Activated T-helper 1 cell treated with anti-CD3 and anti-CD28 coated beads, Interleukin-12 subunit alpha, Interleukin-12 subunit beta, Interleukin-2, Interleukin-4 antibody, amounts not matched to agents 30 ng/mL and 10 ng/mL and 1 ng/mL, durations not matched to agents 14 hours and 24 hours and 36 hours (primary cell): ENCODE results near the gene SMCO2. TPM values are rescaled to one million over a fixed set of nuclear protein-coding genes. Genes with fewer than 3 reads are reported as not detected.
A peak's percentile ranks its signal among the peaks of the same experiment; 100 is the strongest.

Experiments used
- DNase-seq: peaks from one replicate; pipeline ENCODE4 v3.0.0; 2021; ENCODE audit warnings: low spot score
- H3K27ac Mint-ChIP-seq: one replicate; pipeline ENCODE4 v1.8.0; 2021; ENCODE audit warnings: mild to moderate bottlenecking, mixed read lengths
- H3K27me3 Mint-ChIP-seq: one replicate; pipeline ENCODE4 v1.8.0; 2022; ENCODE audit warnings: mild to moderate bottlenecking, moderate library complexity, mixed read lengths; ENCODE audit not compliant: insufficient read depth
- H3K36me3 Mint-ChIP-seq: one replicate; pipeline ENCODE4 v1.8.0; 2021; ENCODE audit warnings: low read depth, mixed read lengths
- H3K4me1 Mint-ChIP-seq: one replicate; pipeline ENCODE4 v1.8.0; 2021; ENCODE audit warnings: low read depth, mixed read lengths
- H3K4me3 Mint-ChIP-seq: one replicate; pipeline ENCODE4 v1.8.0; 2021; ENCODE audit warnings: mild to moderate bottlenecking, moderate library complexity, mixed read lengths
- H3K9me3 Mint-ChIP-seq: one replicate; pipeline ENCODE4 v1.8.0; 2021; ENCODE audit warnings: mixed read lengths
- intact Hi-C: fragments of 100-400 bp; cut with micrococcal nuclease; formaldehyde crosslinking; loops from one replicate; pipeline ENCODE4 v1.15.1; 2024
- total RNA-seq: library from RNA; stranded (reverse); gene quantifications from 2 replicates; pipeline ENCODE4 v1.2.3, GENCODE V29; 2022

The SMCO2 gene
- total RNA-seq, 1 donor from 2014 or later = 0.99 TPM

DNA sequence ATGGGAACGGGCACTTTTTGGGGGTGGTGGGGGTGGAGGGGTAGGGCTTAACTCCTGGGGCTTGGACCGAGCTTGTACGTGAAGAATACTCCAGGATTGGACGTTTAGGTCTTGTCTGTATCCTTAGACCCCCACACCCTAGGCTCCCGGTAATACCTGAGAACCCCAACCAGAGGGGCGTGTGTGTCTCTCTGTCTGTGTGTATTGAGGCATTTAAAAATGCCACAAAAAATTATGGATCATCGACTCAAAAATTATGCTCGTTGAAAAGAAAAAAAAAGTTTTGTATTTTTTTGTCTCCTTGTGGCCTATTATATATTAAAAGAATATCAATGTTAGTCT lies 77.9 kb downstream of the SMCO2 start:
- DNase-seq = no peak
- Mint-ChIP-seq H3K4me1 (peaks cover 59% of the 10 kb centered on the region), H3K27ac (no peak overlapping the region), H3K4me3 (peak overlapping the region; percentile 89), H3K36me3 (peaks cover 5% of the 10 kb centered on the region), H3K27me3 (peaks cover 17% of the 10 kb centered on the region), H3K9me3 (no peaks in the 10 kb centered on the region)
- intact Hi-C loops = loop anchor here (1.0 to 5.0 kb wide), 9 partner anchors 10 to 512 kb away; partner anchors contain the start of genes BMAL2, MRPS35 and TM7SF3

DNA sequence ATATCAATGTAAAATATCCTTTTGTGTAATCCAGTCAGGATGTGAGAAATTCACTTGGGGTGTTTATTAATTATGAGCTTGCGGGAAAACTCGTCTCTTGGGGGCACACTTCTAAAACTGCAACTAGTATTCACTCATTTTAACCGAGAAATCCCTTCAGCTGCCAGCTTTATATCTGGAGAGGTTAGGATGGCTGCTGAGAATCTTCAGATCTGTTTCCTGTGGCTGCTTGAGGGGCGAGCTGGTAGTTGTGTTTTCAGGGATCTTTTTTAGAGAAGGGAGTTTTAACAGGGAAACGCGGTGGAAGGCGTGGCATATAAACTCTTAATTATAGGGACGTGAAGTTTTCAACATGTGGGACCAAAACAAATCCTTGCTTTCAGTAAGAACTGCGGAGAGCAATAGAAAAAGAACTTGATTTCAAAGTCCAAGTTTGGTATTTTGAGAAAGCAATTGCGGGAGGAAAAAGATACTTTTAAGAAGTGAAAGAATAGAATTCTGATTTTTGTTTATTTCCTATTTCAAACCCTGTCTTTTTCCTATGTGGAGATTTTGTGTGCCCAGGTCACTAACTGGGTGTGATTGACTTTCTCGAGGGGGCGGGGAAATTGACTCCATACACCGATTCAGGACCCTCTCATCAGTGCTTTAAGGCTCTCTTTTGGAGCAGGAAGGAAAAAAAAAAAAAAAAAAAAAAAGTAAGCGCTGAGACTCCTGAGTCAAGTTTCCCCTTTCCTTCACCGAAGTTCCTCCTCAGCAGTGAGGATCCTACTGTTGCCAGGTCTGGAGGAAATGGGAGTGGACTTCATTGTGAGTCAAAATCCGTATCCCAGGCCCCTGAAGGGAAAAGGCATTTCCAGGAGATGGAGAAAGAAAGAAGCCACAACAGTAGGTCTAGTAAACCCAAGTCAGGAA lies 78.6 kb downstream of the SMCO2 start:
- intact Hi-C loops = loop anchor here (1.0 to 5.0 kb wide), 9 partner anchors 9 to 513 kb away; partner anchors contain the start of genes BMAL2, MRPS35 and TM7SF3
- Mint-ChIP-seq H3K27ac (peak overlapping the region; percentile 32), H3K36me3 (peaks cover 7% of the 10 kb centered on the region), H3K4me3 (peak overlapping the region; percentile 89), H3K4me1 (peaks cover 63% of the 10 kb centered on the region), H3K27me3 (peaks cover 14% of the 10 kb centered on the region), H3K9me3 (no peaks in the 10 kb centered on the region)
- no peak for DNase-seq

DNA sequence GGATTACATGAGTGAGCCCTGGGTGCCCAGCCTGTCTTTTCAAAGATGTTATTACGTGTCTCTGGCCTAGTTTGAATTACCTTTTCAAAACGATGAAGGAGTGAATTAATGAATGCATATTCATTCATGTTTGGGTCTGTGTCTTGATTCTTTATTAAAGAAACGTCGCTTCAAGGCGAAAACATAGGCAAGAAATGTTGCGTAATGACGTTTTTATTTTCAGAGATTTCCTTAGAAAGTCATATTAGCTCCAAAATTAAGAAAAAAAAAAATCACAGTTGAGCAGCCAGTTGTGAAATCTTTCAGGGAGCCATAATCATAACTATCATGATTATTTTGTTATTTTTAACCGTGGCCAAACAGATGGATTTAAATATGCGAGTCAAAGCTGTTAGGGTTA lies 81.0 kb downstream of the SMCO2 start:
- peaks cover 10% of the 10 kb centered on the region for H3K36me3 Mint-ChIP-seq
- DNase-seq = no peak
- H3K9me3 Mint-ChIP-seq = no peaks in the 10 kb centered on the region
- no peak overlapping the region for H3K27ac Mint-ChIP-seq
- peaks cover 8% of the 10 kb centered on the region for H3K27me3 Mint-ChIP-seq
- H3K4me1 Mint-ChIP-seq = peaks cover 65% of the 10 kb centered on the region
- H3K4me3 Mint-ChIP-seq = no peak overlapping the region
- intact Hi-C loops = no loop called here

DNA sequence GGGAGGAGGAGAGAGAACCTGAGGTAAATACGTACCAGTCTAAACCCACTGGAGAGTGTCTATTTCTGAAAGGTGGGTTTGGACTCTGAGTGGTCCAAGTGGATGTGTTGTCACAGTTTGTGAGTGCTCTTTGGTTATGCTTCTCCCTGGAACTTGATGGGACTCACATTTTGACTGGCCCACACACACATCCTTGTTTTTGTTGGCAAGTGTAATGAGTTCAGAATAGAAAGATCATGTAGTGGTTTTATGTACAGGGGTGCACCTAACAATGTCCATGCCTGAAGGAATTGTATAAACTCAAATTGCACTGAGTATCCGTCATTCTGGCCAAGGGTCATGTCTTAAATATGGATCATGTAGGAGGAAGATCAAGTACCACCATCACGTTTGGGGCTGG lies 82.3 kb downstream of the SMCO2 start:
- H3K27ac Mint-ChIP-seq = no peak overlapping the region
- intact Hi-C loops = no loop called here

DNA sequence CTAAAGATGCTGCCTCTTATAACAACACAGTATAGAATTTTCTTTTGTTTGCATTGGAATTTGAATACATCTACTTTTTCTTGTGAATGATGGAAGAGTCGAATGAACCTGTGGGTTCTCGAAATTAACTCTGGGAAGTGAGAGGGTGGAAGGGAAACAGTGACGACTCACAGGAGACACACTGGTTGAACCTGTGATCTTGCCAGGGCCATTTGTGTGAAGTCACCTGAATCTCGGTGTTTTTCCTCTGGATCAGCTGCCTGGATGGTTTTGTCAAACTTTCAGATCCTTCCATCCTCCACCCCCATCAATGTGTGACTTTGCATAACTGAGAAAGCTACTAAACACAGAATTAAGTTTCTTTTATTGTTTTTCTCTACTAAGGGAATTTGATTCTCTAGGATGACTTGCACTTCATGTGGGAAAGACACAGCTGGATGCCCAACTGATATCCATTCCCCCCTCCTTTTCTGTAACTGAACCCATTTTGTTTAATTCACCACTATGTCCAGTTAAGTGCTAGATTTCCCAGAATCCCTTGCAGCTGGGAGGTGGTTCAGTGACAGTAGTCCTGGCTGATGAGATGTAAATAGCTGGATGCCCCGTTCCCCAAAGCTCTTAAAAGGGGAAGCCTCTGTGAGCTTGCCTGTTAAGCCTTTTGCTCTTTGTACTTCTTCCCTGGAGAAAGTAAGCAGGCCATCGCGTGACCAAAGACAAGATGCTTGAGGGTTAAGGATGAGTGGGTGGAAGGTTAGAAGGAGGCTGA lies 83.8 kb downstream of the SMCO2 start:
- Mint-ChIP-seq H3K9me3 (no peaks in the 10 kb centered on the region), H3K4me3 (no peak overlapping the region), H3K36me3 (peaks cover 7% of the 10 kb centered on the region), H3K27ac (no peak overlapping the region), H3K27me3 (peaks cover 8% of the 10 kb centered on the region), H3K4me1 (peaks cover 68% of the 10 kb centered on the region)
- no peak for DNase-seq
- intact Hi-C loops = loop anchor here (5.0 to 10.0 kb wide), 3 partner anchors 97 to 596 kb away; partner anchors contain the start of genes FGFR1OP2 and INTS13

More for the DNA sequence above, 82.3 kb downstream of the SMCO2 start:
- no peaks in the 10 kb centered on the region for H3K9me3 Mint-ChIP-seq
- peaks cover 63% of the 10 kb centered on the region for H3K4me1 Mint-ChIP-seq
- H3K36me3 Mint-ChIP-seq = peaks cover 10% of the 10 kb centered on the region
- H3K27me3 Mint-ChIP-seq = peaks cover 11% of the 10 kb centered on the region
- no peak overlapping the region for H3K4me3 Mint-ChIP-seq
- DNase-seq = no peak

DNA sequence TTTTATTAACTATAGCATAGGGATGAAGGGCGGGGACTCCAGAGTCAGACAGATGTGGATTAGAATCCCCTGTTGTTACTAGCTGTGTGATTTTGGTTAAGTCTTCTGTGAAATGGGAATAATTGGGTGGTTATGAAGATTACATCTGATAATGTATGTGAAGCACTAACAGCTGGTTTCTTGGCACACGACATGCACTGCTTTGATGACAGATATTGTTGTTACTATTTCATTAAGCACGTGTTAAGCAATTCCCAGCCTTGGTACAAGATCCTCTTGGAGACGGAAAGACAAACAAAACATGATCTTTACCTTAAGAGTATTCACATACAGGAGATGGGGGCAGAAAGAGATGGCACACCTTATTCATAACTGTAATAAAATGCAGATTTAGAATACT lies 85.4 kb downstream of the SMCO2 start:
- Mint-ChIP-seq H3K36me3 (peaks cover 11% of the 10 kb centered on the region), H3K4me3 (no peak overlapping the region), H3K9me3 (no peaks in the 10 kb centered on the region), H3K4me1 (peaks cover 71% of the 10 kb centered on the region), H3K27me3 (peaks cover 4% of the 10 kb centered on the region), H3K27ac (no peak overlapping the region)
- DNase-seq = no peak
- intact Hi-C loops = loop anchor here (5.0 to 10.0 kb wide), 3 partner anchors 95 to 597 kb away; partner anchors contain the start of genes FGFR1OP2 and INTS13

DNA sequence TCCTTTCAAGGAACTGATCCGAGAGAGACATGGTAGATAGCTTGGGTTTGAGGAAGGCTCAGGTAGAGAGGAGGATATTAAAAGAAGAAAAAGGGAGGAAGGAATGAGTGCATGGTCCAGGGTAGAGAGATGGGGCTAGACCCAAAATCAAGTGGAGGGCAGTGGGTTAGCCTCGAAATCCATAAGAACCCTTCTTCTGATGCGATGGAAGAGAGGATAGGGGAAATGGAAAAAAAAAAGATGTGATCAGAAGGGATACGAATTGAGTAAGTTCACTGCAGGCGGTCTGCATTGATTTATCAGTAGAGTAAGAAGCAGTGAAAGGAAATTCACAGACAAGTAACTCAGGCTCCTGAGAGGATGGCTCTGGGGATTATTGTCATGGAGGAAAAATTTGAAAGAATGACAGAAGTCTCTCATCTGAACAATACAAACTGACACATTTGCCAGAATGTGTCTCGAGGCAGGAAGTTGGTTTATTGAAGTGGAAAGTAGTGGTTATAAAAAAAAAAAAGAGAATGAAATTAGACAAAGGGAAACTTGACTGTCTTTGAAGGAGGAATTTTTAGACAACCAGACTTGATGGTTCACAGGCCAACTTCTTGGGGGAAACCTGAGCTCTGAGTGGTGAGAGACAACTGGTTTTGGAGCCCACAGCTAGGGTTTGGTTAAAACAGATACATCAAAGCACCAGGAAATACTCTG lies 87.7 kb downstream of the SMCO2 start:
- Mint-ChIP-seq H3K27me3 (peaks cover 4% of the 10 kb centered on the region), H3K9me3 (no peaks in the 10 kb centered on the region), H3K27ac (peak overlapping the region; percentile 66), H3K36me3 (peaks cover 20% of the 10 kb centered on the region), H3K4me3 (peak overlapping the region; percentile 40), H3K4me1 (peaks cover 77% of the 10 kb centered on the region)
- intact Hi-C loops = loop anchor here (1.0 to 10.0 kb wide), 9 partner anchors 10 to 599 kb away; partner anchors contain the start of genes FGFR1OP2, INTS13 and PPFIBP1
- peak; percentile 16 for DNase-seq

DNA sequence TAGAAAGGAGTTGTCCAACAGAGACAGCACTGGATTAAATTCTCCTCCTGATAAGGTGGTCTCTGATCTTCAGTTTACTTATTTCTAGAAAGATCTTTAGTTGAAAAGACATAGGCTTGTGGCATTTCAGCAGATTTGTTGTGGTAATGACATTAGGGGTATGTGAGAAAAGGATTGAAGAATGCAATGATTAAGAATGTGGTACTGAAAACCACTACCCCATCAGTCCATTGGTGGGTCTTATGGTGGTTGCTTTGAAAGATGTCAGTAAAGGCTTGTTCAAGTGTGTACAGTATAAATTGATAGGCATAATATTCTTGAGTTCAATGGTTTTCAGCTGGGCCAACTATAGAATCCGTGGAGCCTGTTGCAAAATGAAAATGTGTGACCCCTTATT lies 88.2 kb downstream of the SMCO2 start:
- peaks cover 79% of the 10 kb centered on the region for H3K4me1 Mint-ChIP-seq
- H3K27ac Mint-ChIP-seq = peak overlapping the region; percentile 66
- peaks cover 21% of the 10 kb centered on the region for H3K36me3 Mint-ChIP-seq
- no peak for DNase-seq
- peaks cover 4% of the 10 kb centered on the region for H3K27me3 Mint-ChIP-seq
- peak overlapping the region; percentile 40 for H3K4me3 Mint-ChIP-seq
- intact Hi-C loops = loop anchor here (1.0 to 10.0 kb wide), 9 partner anchors 10 to 600 kb away; partner anchors contain the start of genes FGFR1OP2, INTS13 and PPFIBP1
- no peaks in the 10 kb centered on the region for H3K9me3 Mint-ChIP-seq

DNA sequence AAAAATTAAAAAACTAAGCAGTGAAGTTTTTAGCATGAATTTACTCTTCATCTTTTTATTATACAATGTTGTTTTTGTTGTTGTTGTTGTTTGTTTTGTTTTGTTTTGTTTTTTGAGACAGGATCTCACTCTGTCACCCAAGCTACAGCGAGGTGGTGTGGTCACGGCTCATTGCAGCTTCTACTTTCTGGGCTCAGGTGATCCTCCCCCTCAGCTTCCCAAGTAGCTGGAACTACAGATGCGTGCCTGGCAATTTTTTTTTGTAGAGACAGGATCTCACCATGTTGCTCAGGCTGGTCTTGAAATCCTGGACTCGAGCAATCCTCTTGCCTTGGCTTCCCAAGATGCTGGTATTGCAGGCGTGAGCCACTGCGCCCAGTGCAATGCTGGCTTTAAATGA lies 88.8 kb downstream of the SMCO2 start:
- intact Hi-C loops = loop anchor here (2.0 to 10.0 kb wide), 2 partner anchors 13 to 601 kb away; partner anchors contain the start of genes FGFR1OP2 and INTS13
- H3K27ac Mint-ChIP-seq = no peak overlapping the region

DNA sequence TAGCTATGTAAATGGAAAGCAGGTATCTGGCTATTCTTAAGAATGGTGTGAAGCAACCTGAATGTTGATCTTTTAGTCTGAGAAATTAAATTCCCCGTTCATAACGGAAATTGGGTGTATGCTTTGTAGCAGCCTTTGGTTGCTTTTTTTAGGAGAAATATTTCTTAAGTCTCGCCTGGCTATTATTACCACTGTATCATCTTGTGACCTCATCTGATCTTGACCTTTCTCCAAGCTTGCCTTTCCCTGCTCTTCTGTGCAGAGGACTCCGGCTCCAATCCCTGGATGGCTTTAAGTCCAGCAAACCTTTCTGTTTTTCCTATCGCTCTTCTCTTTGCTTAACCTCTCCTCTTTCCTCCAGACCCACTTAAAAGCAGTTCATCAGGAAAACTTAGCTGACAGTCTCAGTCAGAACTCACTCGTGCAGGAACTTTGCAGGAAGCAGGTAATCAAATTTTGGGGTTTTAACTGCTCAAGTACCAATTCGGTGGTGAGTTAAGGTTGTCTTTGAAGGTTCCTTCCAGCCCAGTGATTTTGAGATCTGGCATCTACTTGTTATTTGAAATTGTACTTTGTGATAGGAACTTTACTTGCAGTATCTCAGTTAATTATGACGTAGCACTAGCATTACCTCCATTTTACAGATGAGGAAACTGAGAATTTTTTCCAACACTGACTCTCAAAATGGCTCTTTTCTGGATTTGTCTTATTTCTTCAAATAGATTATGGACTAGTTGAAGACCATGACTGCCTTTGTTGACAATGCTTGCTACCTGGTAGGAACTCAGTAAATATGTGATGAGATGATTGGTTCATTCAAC lies 91.5 kb downstream of the SMCO2 start:
- Mint-ChIP-seq H3K9me3 (no peaks in the 10 kb centered on the region), H3K36me3 (peaks cover 22% of the 10 kb centered on the region), H3K4me1 (peaks cover 59% of the 10 kb centered on the region), H3K27me3 (no peaks in the 10 kb centered on the region), H3K4me3 (no peak overlapping the region), H3K27ac (no peak overlapping the region)
- no peak for DNase-seq
- intact Hi-C loops = loop anchor here (10.0 kb wide), 1 partner anchor 603 kb away; the partner anchor contains the start of genes FGFR1OP2 and INTS13

More for the DNA sequence above, 88.8 kb downstream of the SMCO2 start:
- H3K27me3 Mint-ChIP-seq = peaks cover 4% of the 10 kb centered on the region
- peaks cover 74% of the 10 kb centered on the region for H3K4me1 Mint-ChIP-seq
- H3K36me3 Mint-ChIP-seq = peaks cover 20% of the 10 kb centered on the region
- no peak overlapping the region for H3K4me3 Mint-ChIP-seq
- no peak for DNase-seq
- H3K9me3 Mint-ChIP-seq = no peaks in the 10 kb centered on the region

DNA sequence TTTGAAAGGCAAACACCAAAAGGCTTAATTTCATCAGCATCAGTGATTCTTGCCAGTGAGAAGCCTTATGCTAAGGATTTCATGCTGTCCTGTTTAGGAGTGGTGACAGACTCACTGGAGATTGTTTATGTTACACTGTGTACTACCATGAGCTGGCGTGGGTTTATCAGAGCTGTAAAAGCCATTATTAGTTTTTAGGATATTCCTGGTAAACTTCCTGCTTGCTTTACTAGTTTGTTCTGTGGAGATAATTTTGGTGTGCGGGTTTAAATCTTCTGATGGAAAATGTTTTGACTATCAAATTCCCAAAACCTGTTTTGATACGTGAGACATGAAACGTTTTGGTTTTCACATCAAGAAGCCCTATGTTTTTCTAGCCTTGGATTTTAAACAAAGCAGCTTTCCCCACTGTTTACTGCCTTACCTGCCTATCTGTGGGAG lies 92.7 kb downstream of the SMCO2 start:
- intact Hi-C loops = loop anchor here (10.0 kb wide), 1 partner anchor 604 kb away; the partner anchor contains the start of genes FGFR1OP2 and INTS13
- Mint-ChIP-seq H3K9me3 (no peaks in the 10 kb centered on the region), H3K36me3 (peaks cover 24% of the 10 kb centered on the region), H3K27ac (no peak overlapping the region), H3K27me3 (peaks cover 1% of the 10 kb centered on the region), H3K4me3 (no peak overlapping the region), H3K4me1 (peaks cover 49% of the 10 kb centered on the region)
- DNase-seq = no peak
